Measurements from ENCODE around the gene UGT1A5.

DNA sequence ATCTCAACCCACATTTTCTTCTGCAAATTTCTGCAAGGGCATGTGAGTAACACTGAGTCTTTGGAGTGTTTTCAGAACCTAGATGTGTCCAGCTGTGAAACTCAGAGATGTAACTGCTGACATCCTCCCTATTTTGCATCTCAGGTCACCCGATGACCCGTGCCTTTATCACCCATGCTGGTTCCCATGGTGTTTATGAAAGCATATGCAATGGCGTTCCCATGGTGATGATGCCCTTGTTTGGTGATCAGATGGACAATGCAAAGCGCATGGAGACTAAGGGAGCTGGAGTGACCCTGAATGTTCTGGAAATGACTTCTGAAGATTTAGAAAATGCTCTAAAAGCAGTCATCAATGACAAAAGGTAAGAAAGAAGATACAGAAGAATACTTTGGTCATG, 55.4 kb downstream of the UGT1A5 start:
- TF ChIP-seq, protein P1, sequence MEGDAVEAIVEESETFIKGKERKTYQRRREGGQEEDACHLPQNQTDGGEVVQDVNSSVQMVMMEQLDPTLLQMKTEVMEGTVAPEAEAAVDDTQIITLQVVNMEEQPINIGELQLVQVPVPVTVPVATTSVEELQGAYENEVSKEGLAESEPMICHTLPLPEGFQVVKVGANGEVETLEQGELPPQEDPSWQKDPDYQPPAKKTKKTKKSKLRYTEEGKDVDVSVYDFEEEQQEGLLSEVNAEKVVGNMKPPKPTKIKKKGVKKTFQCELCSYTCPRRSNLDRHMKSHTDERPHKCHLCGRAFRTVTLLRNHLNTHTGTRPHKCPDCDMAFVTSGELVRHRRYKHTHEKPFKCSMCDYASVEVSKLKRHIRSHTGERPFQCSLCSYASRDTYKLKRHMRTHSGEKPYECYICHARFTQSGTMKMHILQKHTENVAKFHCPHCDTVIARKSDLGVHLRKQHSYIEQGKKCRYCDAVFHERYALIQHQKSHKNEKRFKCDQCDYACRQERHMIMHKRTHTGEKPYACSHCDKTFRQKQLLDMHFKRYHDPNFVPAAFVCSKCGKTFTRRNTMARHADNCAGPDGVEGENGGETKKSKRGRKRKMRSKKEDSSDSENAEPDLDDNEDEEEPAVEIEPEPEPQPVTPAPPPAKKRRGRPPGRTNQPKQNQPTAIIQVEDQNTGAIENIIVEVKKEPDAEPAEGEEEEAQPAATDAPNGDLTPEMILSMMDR (IDR thresholded peaks at IDR 0.05 in 2 of 3, conservative IDR thresholded peaks at IDR 0.05 in 1 of 3; ENCODE audit: borderline replicate concordance in 1 of 3, insufficient read depth in 1 of 3, low read depth in 2 of 3, low read length in 2 of 3), result no peak
- TF ChIP-seq POLR2A (IDR thresholded peaks at IDR 0.05; ENCODE audit: borderline replicate concordance, extremely low read depth, insufficient read depth, insufficient read length) (no peak), EZH2 (IDR thresholded peaks at IDR 0.05) (no peak), POLR2AphosphoS5 (IDR thresholded peaks at IDR 0.05; ENCODE audit: low read depth, low read length) (no peak), CBX3 (IDR thresholded peaks at IDR 0.05; ENCODE audit: low read depth) (no peak), ZNF274 (IDR thresholded peaks at IDR 0.05; ENCODE audit: low read depth, low read length) (no peak), EZH2phosphoT487 (IDR thresholded peaks at IDR 0.05; ENCODE audit: borderline replicate concordance) (no peak), ELF1 (IDR thresholded peaks at IDR 0.05; ENCODE audit: borderline replicate concordance, low read depth) (no peak)
- TF ChIP-seq, protein P2, sequence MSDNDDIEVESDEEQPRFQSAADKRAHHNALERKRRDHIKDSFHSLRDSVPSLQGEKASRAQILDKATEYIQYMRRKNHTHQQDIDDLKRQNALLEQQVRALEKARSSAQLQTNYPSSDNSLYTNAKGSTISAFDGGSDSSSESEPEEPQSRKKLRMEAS (IDR thresholded peaks at IDR 0.05), result no peak

Data from HCT116 (cell line).